ENCODE results near the gene RSRC1.
"Not testable (repeated sequence)": the region's sequence is repeated elsewhere in the genome, so short reads cannot be mapped to it uniquely, and the experiment has no call there.

RSRC1 gene

DNA sequence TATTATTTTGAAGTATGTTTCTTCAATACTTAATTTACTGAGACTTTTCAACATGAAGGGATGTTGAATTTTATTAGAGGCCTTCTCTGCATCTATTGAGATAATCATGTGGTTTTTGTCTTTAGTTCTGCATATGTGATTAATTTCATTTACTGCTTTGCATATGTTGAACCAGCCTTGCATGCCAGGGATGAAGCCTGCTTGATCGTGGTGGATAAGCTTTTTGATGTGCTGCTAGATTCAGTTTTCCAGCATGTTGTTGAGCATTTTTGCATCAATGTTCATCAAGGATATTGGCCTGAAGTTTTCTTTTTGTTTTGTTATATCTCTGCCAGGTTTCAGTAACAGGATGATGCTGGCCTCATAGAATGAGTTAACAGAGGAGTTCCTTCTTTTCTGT lies 134.4 kb downstream of the RSRC1 start:
- no peak for DNase-seq

DNA sequence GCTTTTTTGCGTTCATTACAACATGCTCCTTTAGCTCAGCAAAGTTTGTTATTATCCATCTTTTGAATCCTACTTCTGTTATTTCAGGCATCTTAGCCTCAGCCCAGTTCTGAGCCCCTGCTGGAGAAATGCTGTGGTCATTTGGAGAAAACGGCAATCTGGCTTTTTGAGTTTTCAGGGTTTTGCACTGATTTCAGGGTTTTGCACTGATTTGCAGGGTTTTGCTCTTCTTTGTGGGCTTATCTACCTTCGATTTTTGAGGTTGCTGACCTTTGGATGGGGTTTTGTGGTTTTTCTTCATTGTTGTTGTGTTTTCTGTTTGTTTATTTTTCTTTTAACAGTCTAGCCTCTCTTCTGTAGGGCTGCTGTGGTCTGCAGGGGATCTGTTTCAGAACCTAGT lies 137.4 kb downstream of the RSRC1 start:
- DNase-seq: no peak

DNA sequence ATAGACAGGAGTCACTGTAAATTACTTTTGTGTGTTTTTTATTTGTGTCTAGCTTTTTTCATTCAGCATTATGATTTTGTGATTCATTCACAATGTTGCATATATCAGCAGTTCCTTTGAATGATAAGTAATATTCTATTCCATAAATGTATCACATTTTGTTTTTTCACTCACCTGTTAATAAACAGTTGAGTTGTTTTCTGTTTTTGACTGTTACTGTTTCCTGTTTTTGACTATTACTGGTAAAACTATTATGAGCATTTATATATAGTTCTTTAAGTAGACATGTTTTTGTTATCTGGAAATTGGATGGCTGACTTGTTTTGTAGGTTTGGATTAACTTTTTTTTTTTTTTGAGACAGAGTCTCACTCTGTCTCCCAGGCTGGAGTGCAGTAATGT lies 138.4 kb downstream of the RSRC1 start:
- no peak for DNase-seq

DNA sequence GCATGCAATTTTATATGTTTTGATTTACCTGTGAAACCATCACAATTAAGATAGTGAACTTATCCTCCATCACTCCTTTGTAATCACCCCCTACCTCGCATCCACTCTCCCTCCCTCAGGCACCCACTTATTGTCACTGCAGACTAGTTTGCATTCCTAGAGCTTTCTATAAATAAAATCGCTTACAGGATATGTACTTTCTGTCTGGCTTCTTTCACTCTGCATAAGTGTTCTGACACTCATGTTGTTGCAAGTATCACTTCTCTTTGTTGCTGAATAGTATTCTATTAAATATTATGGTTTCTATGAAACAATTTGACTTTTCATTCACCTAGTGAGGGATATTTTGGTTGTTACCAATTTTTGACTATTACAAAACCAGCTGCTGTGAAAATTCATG lies 139.3 kb downstream of the RSRC1 start:
- DNase-seq: no peak

DNA sequence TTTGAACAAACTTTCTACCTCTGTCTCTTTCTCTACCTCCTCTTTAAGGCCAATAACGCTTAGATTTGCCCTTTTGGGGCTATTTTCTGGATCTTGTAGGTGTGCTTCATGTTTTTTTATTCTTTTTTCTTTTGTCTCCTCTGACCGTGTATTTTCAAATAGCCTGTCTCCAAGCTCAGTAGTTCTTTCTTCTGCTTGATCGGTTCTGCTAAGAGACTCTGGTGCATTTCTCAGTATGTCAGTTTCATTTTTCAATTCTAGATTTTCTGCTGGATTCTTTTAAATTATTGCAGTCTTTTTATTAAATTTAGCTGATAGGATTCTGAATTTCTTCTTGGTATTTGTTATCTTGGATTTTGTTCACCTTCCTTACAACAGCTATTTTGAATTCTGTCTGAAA lies 148.7 kb downstream of the RSRC1 start:
- no peak for DNase-seq

DNA sequence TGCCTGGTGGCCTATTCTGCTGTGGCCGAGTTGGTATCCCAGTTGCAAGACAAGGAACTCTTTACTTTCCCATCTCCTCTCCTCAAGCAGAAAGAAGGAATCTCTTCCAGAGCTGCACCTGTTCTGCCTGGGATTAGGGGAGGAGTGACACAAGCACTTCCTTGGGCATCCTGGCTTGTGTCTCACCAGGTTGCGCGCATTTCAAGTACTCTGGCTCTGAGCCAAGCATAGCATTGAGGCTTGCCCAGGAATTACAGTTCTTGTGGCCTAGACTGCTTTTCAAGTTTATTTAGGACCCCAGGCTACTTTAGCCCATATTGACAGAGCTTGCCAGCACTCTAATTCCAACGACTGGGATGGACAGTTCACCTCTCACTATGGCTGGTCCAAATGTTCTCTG lies 150.5 kb downstream of the RSRC1 start:
- no peak for DNase-seq

DNA sequence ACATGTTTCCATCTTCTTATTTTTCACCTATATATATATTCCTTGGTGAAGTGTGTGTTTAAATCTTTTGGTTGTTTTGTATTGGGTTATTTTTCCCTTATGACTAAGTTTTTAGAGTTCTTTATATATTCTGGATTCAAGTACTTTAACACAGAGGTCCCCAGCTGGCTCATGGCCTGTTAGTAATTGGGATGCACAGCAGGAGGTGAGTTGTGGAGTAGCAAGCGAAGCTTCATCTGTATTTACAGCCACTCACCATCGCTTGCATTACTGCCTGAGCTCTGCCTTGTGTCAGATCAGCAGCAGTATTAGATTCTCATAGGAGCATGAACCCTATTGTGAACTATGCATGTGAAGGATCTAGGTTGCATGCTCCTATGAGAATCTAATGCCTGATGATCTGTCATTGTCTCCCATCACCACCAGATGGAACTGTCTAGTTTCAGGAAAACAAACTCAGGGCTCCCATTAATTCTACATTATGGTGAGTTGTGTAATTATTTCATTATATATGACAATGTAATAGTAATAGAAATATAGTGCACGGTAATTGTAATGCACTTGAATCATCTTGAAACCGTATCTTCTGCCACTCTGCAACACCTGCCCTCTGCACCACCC lies 151.6 kb downstream of the RSRC1 start:
- DNase-seq: no peak

DNA sequence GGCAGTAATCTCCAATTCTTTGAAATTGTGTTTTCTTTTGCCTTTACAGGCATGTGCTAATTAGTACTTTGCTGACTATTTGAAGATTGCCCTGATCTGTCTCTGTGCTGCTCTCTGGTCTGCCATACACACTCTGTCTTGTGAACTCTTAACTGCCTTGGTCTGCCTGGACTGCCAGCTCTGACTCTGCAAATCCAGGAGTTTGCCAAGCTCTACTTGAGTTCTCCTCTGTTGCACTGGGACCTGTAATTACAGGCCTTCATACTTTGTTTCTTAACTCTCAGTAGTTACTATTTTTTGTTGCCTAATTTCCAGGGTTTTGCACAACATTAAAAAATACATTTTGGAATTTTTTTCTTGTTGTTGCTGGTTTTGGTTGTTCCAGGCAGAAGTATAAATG lies 155.0 kb downstream of the RSRC1 start:
- DNase-seq: no peak

DNA sequence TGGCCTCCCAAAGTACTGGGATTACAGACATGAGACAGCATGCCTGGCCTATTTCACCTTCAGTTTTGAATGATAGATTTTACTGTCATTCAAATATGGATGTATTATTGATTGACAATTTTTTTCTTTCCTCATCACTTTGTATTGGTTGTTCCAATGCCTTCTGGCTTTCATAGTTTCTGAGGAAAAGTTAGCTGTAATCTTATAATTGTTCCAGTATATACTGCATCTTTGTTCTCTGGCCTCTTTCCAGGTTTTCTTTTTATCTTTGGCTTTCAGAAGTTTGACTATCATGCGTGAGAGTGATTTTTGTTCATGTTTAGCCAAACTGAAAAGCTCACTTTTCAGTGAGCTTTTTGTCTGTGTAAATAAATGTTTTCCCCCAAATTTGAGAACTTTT lies 157.1 kb downstream of the RSRC1 start:
- DNase-seq: no peak

DNA sequence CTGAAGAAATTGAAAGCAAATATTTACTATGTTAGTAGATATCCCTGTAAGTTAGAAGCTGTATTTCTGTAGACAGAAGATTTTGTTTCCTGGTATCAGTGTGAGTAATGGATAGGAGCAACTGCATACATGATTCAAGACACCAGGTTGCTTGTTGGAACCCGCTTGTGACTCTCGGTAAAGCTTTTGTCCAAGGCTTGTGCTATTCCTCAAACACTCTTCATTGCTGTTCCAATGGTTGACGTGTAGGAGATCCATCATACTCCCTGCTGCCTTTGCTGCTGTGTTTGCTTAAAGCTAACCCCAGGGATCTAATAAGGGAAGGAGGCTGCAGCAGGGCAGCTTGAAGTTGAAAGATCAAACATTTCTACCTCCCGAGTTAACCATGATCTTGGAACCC lies 160.1 kb downstream of the RSRC1 start:
- no peak for DNase-seq

DNA sequence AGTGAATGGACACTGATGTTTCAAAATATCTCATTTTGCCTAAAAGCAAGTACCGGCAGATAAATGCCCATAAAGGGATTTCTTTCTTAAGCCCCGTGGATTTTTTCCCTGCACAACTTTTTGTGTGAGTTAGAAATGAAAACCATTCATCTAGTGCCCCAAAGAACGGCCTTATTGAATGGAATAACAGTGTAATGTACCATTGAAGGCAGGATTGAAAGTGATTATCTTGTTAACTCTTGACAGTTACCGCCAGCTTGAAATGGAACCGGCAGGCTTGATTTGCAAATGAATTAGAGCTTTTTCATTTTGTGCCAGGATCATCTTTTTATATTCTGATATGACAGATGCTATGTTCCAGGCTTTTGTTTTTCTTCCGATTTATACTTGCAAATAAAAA lies 162.2 kb downstream of the RSRC1 start:
- DNase-seq: no peak

DNA sequence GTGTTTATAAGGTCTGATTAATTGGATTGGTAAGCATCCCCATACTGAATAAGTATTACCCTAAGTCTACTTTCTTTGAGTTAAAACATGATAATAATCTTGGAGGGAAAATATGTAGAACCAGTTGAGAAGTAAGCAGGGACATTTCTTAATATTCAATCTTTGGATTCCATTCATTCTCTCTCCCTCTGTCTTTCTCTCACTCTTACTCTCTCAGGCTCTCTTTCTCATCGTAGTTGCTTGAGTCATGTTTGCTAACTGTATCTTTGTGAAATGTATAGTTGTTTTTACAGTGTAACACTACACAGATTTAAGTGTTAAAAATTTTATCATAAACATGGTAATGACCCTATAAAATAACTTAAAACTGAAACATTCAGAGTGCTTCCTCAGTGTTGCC lies 163.8 kb downstream of the RSRC1 start:
- DNase-seq: no peak

DNA sequence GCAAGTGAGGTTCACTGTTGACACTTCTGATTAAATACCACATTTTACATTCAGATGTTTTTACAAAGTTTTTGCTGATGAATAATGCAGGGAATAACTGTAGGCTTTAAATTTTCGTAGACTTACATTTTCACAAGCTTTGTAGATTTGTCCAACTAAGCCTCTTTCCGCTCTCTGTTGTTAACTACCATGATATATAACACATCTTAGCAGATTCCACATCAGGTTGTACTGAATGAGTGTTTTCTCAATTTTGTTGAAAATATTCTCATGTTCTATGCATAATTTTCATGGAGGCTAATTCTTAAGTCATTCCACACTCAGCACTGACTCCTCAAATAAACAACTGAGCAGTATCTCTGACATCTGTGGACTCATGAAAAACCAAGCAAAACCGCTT lies 168.3 kb downstream of the RSRC1 start:
- DNase-seq: no peak

DNA sequence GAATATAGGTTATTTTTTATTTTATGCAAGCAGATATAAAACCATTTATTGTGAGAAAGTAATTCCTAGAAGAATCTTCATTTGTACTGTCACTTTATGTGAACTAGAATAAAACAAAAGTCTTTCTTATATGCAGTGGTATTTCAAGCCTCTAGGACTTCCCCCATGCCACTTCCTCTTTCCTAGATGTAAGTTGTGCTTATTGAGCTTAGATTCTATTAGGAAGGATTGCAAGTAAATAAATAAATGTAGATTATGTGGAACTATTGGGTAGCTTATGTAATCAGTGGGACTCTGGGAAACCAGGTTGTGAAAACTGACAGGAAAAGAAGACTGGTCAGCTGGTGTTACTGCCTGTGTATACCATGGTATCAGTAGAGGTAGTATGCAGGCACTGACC lies 169.7 kb downstream of the RSRC1 start:
- no peak for DNase-seq

DNA sequence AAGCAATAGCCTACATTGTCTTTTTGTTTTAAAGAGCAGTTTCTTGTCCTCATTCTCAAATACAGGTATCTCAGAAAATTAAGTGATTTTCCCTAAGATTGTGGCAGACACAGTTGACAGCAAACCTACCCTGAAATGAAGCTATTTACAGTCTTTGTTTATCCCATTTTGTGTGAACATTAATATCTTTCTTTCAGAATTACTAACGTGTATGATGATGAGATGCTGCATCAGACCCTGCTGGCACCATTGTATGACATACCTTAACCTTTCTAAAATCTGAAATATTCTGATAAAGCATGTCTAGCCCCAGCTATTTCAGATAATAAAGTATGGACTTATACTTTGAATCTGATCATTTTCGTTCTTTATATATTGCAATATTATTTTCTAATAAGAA lies 185.9 kb downstream of the RSRC1 start:
- no peak for DNase-seq

DNA sequence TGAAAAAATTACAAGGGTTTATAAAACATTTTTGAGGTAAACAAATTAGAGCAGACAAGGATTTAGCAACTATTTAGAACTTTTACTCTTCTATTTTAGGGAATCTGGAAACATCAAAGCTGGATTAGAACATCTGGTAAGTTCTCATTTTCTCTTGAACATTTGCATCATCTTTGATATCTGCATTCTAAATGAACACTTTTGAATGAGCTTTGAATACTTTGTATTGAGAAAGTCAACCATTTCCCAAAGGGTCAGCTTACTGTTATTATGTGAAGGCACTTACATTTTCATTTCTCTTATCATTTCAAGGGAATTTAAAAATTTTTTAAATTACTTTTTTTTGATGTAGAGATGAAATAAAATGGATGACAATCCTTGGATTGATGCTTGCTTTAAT lies 188.1 kb downstream of the RSRC1 start:
- no peak for DNase-seq

DNA sequence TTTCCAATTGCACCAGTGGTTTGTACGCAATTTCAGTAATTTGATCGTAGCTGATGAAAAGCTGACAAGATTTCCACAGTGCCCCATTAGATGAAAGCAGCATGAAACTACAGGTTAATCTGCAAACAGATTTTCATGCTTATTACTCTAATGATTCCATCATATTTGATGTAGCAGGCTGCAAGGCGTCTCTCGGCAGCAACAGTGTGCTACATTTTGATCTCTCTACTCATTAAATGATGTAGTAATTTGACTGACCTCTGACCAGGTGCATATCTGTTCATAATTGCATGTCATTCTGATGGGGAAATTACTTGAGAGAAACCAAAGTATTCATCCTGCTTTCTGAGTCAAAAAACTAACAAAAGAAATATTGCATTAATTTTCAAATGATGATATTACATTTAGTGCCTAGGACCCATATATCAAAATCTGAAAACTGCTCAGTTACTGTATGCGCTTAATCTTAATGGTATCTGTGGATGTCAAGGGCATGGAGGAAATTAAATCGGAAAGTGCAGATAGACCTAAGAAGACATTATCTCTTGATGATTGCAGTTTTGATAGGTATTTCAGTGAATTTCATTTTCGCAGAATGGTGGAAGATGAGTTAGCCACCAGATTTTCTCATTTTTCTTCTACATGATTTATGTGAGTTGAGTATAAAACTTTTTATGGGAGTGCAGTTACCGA lies 198.5 kb downstream of the RSRC1 start:
- no peak for DNase-seq

DNA sequence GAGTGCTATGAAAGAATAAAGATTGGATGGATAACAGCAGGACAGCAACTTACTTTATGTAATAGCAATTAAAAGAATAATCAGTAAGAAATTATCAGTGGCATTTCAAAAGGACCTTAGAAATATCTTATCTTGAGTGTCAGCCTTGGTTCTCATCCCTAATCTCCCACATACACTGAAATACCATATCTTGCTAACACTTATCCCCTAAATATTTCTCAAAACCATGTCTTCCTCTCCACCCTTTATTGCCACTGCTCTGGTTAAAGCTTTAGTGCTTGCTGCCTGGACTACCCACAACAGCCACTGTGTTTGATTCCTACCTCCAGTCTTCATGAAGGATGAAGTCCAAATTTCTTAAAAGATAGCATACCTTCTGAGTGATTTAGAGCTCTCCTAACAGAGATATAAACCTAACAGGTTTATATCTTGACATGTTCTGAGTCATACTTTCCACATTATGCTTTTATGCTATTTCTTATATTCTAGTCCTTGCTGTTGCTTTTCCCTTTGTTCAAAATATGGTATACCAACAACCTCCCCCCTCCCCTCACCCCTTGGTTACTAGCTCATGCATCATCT lies 202.8 kb downstream of the RSRC1 start:
- DNase-seq: no peak

DNA sequence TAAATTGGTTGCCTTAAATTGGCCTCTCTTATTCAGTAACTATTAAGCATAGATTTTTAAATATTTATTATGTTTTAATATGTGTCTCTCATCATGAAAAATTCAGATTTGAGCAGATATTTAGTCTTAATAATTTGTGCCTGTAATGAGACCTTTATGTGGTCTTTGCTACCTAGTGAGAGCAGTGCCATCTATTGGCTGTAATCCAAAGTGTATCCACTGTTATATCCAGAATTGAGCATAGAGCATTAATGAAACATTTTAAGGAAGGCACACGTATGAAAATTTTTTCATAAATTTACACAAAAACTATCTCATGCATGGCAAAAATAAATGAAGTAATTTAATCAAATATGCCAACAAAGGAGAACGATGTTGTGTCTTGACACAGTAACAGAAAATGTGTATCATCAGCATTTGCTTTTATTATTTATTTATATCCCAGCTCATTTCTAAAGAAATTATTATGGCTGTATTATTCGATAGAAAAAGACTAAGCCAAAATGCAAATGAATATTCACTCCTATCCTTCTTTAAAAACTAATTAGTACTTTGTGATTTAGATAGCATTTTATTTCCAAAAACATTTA lies 203.5 kb downstream of the RSRC1 start:
- DNase-seq: no peak

DNA sequence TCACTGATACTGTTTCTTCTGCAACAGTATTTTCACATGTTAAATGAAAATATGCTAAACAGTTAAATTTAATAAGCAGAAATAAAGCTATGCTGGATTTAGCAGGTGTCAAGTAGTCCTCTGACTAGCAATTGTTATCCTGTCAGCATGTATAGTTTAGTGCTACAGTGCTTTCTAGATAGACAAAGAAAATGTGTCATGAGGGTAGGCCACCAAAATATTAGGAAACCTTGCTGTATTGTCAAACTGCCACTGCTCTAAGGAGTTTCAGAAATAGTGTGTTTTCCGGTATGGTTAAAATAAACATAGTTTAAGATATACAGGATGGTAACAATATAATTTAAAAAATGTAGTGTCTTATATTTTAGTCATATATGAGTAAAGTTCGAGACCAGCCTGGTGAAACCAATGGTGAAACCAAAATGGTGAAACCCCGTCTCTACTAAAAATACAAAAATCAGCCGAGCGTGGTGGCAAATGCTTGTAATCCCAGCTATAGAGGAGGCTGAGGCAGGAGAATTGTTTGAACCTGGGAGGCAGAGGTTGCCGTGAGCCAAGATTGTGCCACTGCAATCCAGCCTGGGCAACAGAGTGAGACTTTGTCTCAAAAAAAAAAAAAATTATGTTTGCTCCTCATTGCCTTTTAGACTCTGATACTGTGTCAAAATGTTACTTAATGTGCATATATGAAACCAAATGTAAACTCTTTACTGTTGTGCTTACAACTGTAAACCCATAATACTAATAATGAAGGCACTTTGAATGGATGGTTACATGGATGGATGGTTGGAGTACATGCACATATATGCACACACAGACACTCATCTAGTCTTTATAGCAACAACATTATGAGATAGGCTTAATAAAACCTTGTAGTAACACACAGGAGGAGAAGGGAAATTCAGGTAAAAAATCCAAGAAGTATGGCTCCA lies 204.8 kb downstream of the RSRC1 start:
- DNase-seq: no peak

DNA sequence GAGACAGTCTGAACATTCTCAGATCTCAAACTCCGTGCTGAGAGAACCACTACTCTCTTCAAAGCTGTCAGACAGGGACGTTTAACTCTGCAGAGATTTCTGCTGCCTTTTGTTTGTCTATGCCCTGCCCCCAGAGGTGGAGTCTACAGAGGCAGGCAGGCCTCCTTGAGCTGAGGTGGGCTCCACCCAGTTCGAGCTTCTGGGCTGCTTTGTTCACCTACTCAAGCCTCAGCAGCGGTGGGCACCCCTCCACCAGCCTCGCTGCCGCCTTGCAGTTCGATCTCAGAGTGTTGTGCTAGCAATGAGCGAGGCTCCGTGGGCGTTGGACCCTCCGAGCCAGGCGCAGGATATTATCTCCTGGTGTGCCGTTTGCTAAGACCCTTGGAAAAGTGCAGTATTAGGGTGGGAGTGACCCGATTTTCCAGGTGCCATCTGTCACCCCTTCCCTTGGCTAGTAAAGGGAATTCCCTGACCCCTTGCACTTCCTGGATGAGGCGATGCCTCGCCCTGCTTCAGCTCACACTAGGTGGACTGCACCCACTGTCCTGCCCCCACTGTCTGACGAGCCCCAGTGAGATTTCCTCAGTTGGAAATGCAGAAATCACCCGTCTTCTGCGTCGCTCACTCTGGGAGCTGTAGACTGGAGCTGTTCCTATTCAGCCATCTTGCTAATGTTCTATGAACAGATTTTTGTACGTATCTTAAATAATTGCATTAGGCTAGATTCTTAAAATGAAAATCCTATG lies 220.0 kb downstream of the RSRC1 start:
- DNase-seq: not testable (repeated sequence)

DNA sequence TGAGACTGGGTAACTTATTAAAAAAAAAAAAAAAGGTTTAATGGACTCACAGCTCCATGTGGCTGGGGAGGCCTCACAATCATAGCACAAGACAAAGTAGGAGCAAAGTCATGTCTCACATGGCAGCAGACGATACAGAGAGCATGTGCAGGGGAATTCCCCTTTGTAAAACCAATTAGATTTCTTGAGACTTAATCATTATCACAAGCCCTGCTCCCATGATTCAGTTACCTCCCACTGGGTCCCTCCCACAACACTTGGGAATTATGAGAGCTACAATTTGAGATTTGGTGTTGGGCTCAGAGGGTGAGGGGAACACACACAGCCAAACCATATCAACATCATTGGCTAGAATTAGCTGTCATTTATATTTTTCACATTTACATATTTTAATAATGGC lies 221.0 kb downstream of the RSRC1 start:
- DNase-seq: no peak

DNA sequence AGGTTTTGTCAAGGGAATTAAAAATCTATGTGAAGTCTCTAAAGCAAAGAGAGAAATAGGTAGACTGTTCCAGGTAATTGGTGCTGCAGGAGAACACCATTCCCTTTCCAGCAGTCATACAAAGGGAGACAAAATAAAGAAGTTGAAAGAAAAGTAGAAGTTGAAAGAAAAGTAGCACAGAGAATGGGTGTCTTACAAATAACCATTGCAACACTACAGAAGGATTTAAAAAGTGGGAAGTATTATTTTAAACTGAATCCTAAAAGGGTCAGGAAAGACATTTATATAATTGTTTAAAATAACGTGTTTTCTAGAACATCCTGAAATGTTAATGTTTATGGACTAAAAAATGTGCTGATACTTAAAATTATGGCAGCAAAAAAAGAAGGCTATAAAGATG lies 223.8 kb downstream of the RSRC1 start:
- DNase-seq: no peak
